Fibroblast of skin of abdomen (primary cell): ENCODE data around the gene RABL3. TPM values are rescaled to one million over a fixed set of nuclear protein-coding genes. Genes with fewer than 3 reads are reported as not detected.
"Not testable (repeated sequence)": the region's sequence is repeated elsewhere in the genome, so short reads cannot be mapped to it uniquely, and the experiment has no call there.

Experiments
- DNase-seq: peaks from one replicate; pipeline ENCODE4 v3.0.0-alpha.2; 2013
- polyA plus RNA-seq, 2 experiments: library from polyadenylated mRNA; unstranded; fragments of 120-200 nt; gene quantifications; one replicate each; pipeline ENCODE4 v1.2.1, GENCODE V29; 2013; ENCODE audit not compliant: insufficient read length in 2 of 2

The RABL3 gene
- 25.4 TPM for polyA plus RNA-seq (2013, experiment 1 of 2; ENCODE audit: insufficient read length)
- 25.4 TPM for polyA plus RNA-seq (2013, experiment 2 of 2; ENCODE audit: insufficient read length)

GRCh38 chr3:120742198-120742848 lies at the start of gene RABL3, which contains the start of gene GTF2E1:
TSS of gene RABL3 (minus strand) at chr3:120742516. CDS start at chr3:120742507, 9 bp downstream.
TSS of gene GTF2E1 (plus strand) at chr3:120742744. CDS start at chr3:120750553, 7,809 bp downstream.
- peak; percentile 100 for DNase-seq

GRCh38 chr3:120791913-120792312 lies 49.6 kb upstream of the RABL3 start:
- peak; percentile 93 for DNase-seq

- DNase-seq = no peak
These were observed 48.7 kb upstream of the RABL3 start for GRCh38 chr3:120791010-120791409.

- DNase-seq = peak; percentile 85
These were observed 43.5 kb upstream of the RABL3 start for GRCh38 chr3:120785832-120786231.

- peak; percentile 51 for DNase-seq
These were observed 38.7 kb upstream of the RABL3 start for GRCh38 chr3:120780977-120781376.

GRCh38 chr3:120778776-120779175 lies 36.5 kb upstream of the RABL3 start:
- DNase-seq = no peak

- no peak for DNase-seq
These were observed 33.1 kb upstream of the RABL3 start for GRCh38 chr3:120775411-120775810.

GRCh38 chr3:120773932-120774331 lies 31.6 kb upstream of the RABL3 start:
- peak; percentile 33 for DNase-seq

GRCh38 chr3:120772081-120772480 lies 29.8 kb upstream of the RABL3 start:
- no peak for DNase-seq

- DNase-seq = no peak
These were observed 28.6 kb upstream of the RABL3 start for GRCh38 chr3:120770891-120771290.

- DNase-seq = no peak
These were observed 27.1 kb upstream of the RABL3 start for GRCh38 chr3:120769436-120769835.

GRCh38 chr3:120767106-120767505 lies 24.8 kb upstream of the RABL3 start:
- no peak for DNase-seq

GRCh38 chr3:120766576-120766975 lies 24.3 kb upstream of the RABL3 start:
- no peak for DNase-seq

GRCh38 chr3:120765830-120766493 lies 23.6 kb upstream of the RABL3 start:
- no peak for DNase-seq

GRCh38 chr3:120764206-120764605 lies 21.9 kb upstream of the RABL3 start:
- DNase-seq = peak; percentile 21

- peak; percentile 7 for DNase-seq
These were observed 21.3 kb upstream of the RABL3 start for GRCh38 chr3:120763601-120764000.

- DNase-seq = peak; percentile 91
These were observed 20.3 kb upstream of the RABL3 start for GRCh38 chr3:120762615-120763014.

- not testable (repeated sequence) for DNase-seq
These were observed 16.2 kb upstream of the RABL3 start for GRCh38 chr3:120758551-120758950.

- no peak for DNase-seq
These were observed 13.7 kb upstream of the RABL3 start for GRCh38 chr3:120756061-120756460.

- DNase-seq = no peak
These were observed 11.5 kb upstream of the RABL3 start for GRCh38 chr3:120753810-120754209.

GRCh38 chr3:120752865-120753264 lies 10.5 kb upstream of the RABL3 start:
- DNase-seq = no peak

GRCh38 chr3:120752230-120752629 lies 9.9 kb upstream of the RABL3 start:
- no peak for DNase-seq

- no peak for DNase-seq
These were observed 7.5 kb upstream of the RABL3 start for GRCh38 chr3:120749843-120750242.

- DNase-seq = no peak
These were observed 3.1 kb upstream of the RABL3 start for GRCh38 chr3:120745466-120745865.
